Heart right ventricle (tissue), 16 donors: ENCODE measurements around the gene PICK1. TPM values are rescaled to one million over a fixed set of nuclear protein-coding genes. Genes with fewer than 3 reads are reported as not detected.

Experiments used
- ATAC-seq, 8 donors: fragments of 200-7000 bp; cut with Tn5 transposase; one replicate each; pipeline ENCODE4 v1.9.1; 2020; ENCODE audit warnings: mild to moderate bottlenecking in 8 of 8, moderate library complexity in 8 of 8, moderate number of reproducible peaks in 1 of 8
- DNase-seq, 2 donors: peaks; one replicate each; pipeline ENCODE4 v3.0.0-alpha.2; 2020
- H3K27ac ChIP-seq, 10 donors: fragments of 200-600 bp; sonication (generic) in 2 of 10; one replicate each; pipeline versions ENCODE4 v1.5.0 to v1.8.0; 2020 to 2022; ENCODE audit warnings: mild to moderate bottlenecking in 3 of 10
- H3K27me3 ChIP-seq, 7 donors: fragments of 200-600 bp; one replicate each; pipeline ENCODE4 v1.8.0; 2021 to 2022; ENCODE audit warnings: mild to moderate bottlenecking in 2 of 7
- H3K36me3 ChIP-seq, 9 donors: fragments of 200-600 bp; sonication (generic) in 1 of 9; one replicate each; pipeline versions ENCODE4 v1.5.0 to v1.8.0; 2020 to 2022; ENCODE audit warnings: mild to moderate bottlenecking in 2 of 9
- H3K4me1 ChIP-seq, 9 donors: fragments of 200-600 bp; sonication (generic) in 1 of 9; one replicate each; pipeline versions ENCODE4 v1.5.0 to v1.8.0; 2020 to 2022; ENCODE audit warnings: mild to moderate bottlenecking in 4 of 9
- H3K4me3 ChIP-seq, 10 donors: fragments of 200-600 bp; sonication (generic) in 2 of 10; one replicate each; pipeline versions ENCODE4 v1.5.0 to v1.8.0; 2020 to 2022; ENCODE audit warnings: mild to moderate bottlenecking in 7 of 10, moderate library complexity in 2 of 10
- H3K9me3 ChIP-seq, 11 donors: fragments of 200-600 bp in 10 of 11; sonication (generic) in 2 of 11; one replicate each; pipeline versions ENCODE4 v1.5.0 to v1.8.0; 2013 to 2022; ENCODE audit warnings: mild to moderate bottlenecking in 2 of 11, control low read depth in 1 of 11, moderate library complexity in 1 of 11
- WGBS, 2 donors: extraction: QIAGEN DNeasy Blood & Tissue Kit; methylation state at CpG; one replicate each; pipeline ENCODE4 v1.1.7; 2013; ENCODE audit warnings: inconsistent platforms in 1 of 2; 5-methylcytosine and 5-hydroxymethylcytosine counted together
- intact Hi-C, 10 donors: fragments of 100-400 bp; cut with DNase I; formaldehyde crosslinking; loops; one replicate each; pipeline versions ENCODE4 v1.11.1 to v1.14.2; 2022
- polyA plus RNA-seq, 2 donors: library from polyadenylated mRNA; stranded (reverse); fragments of 200-250 nt; gene quantifications; one replicate each; pipeline ENCODE4 v1.2.3, GENCODE V29; 2013
- total RNA-seq, 10 donors: library from RNA; stranded (reverse); fragmentation: NEBNext Ultra II Directional in 3 of 10; extraction: Animal tissue kit (Norgen Biotek cat#: 25700) in 3 of 10; gene quantifications; one replicate each; pipeline versions ENCODE4 v1.2.1 to v1.2.4, GENCODE V29; 2021 to 2023
- TF ChIP-seq, protein P1 (sequence below), 9 donors: fragments of 200-600 bp; sonication (generic) in 2 of 9; IDR thresholded peaks; one replicate each; pipeline versions ENCODE4 v1.5.0 to v1.8.0; 2021 to 2022; ENCODE audit warnings: antibody characterized with exemption in 9 of 9, mild to moderate bottlenecking in 5 of 9, moderate library complexity in 1 of 9
- donor health status: Arrhythmogenic right ventricular cardiomyopathy.
- donor health status: ischemic (EF 13 %, LVEDD 7.1; RV severe dilation, severe dysfunction).
- donor health status: healthy with polysubstance abuse.
- donor health status: DM: no; HTN: yes; CAD: no.
- donor health status: DM: no; HTN: no; CAD: no.
- donor health status: ischemic (EF 25% LVEDD 6.9; RV normal size, moderate dysfunction).
- donor health status: ischemic (EF 25% LVEDD 5.7; RV mildly dilated, moderate dysfunction).
- donor health status: healthy.
- donor health status: DM: yes; HTN: yes; CAD: no.
- donor health status: Ischemic cardiomyopathy.
- donor health status: ischemic (EF 35%, LVEDD 5.7; RV mildly dilated, moderate dysfunction).
- donor health status: nonischemic (EF 11% LVEDD 7.7; RV severe dilation, severe dysfunction).
- donor health status: DM: yes; HTN: yes; CAD: no.
- donor health status: PGD.
- donor health status: ischemic (EF 29% LVEDD 5.4; RV normal size, mild dysfunction).
- donor health status: nonischemic (EF 23%, LVEDD 6.1; RV moderate dilation, normal function).

PICK1 gene
- total and polyA plus RNA-seq, 12 donors: 17.4 to 32.9 (median 23.2) TPM

DNA sequence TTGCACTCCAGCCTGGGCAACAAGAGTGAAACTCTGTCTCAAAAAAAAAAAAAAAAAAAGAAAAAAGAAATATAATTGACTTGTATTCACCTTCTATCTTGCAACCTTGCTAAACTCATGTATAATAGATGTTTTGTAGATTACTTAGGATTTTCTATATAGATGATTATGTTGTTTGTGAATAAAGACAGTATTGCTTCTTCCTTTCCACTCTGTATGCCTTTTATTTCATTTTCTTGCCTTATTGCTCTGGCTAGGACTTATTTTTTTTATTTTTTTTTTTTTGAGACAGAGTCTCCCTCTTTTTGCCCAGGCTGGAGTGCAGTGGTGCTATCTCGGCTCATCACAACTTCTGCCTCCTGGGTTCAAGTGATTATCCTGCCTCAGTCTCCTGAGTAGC lies 43.1 kb upstream of the PICK1 start:
- Histone ChIP-seq H3K36me3 (no peaks in the 10 kb centered on the region), H3K4me1 (peaks cover 12 to 24% (median 21%) of the 10 kb centered on the region in 9 donors), H3K27ac (no peak overlapping the region), H3K4me3 (no peak overlapping the region), H3K9me3 (peaks cover 0 to 8% (median 0%) of the 10 kb centered on the region in 11 donors), H3K27me3 (no peaks in the 10 kb centered on the region)
- no peak for ATAC-seq
- 92 to 100% methylated on average over 1 of the region's 1 CpG for WGBS, 2 donors
- intact Hi-C loops: no loop called here
- DNase-seq: no peak
- TF ChIP-seq, protein P1, sequence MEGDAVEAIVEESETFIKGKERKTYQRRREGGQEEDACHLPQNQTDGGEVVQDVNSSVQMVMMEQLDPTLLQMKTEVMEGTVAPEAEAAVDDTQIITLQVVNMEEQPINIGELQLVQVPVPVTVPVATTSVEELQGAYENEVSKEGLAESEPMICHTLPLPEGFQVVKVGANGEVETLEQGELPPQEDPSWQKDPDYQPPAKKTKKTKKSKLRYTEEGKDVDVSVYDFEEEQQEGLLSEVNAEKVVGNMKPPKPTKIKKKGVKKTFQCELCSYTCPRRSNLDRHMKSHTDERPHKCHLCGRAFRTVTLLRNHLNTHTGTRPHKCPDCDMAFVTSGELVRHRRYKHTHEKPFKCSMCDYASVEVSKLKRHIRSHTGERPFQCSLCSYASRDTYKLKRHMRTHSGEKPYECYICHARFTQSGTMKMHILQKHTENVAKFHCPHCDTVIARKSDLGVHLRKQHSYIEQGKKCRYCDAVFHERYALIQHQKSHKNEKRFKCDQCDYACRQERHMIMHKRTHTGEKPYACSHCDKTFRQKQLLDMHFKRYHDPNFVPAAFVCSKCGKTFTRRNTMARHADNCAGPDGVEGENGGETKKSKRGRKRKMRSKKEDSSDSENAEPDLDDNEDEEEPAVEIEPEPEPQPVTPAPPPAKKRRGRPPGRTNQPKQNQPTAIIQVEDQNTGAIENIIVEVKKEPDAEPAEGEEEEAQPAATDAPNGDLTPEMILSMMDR (IDR thresholded peaks at IDR 0.05): no peak

- intact Hi-C loops: no loop called here
- H3K27me3 ChIP-seq: no peaks in the 10 kb centered on the region
- H3K9me3 ChIP-seq: peaks cover 0 to 8% (median 0%) of the 10 kb centered on the region in 11 donors
- no peaks in the 10 kb centered on the region for H3K36me3 ChIP-seq
- ATAC-seq (peak; percentile 13 to 69 (median 60)), DNase-seq (peak; percentile 39 to 57)
- TF ChIP-seq, protein P1 (IDR thresholded peaks at IDR 0.05): no peak
- WGBS, 2 donors: 49 to 53% methylated on average over 33 of the region's 33 CpGs
- peak overlapping the region in 5 of 10 donors; percentile 5 to 22 (median 13) for H3K4me3 ChIP-seq
- H3K27ac ChIP-seq: peak overlapping the region in 7 of 10 donors; percentile 50 to 75 (median 60)
- H3K4me1 ChIP-seq: peaks cover 12 to 24% (median 21%) of the 10 kb centered on the region in 9 donors
These were observed 40.7 kb upstream of the PICK1 start for GRCh38 chr22:38016182-38017151.

- 41 to 46% methylated on average over 7 of the region's 7 CpGs for WGBS, 2 donors
- ATAC-seq (peak; percentile 72 to 91 (median 85)), DNase-seq (peak; percentile 83 to 85)
- Histone ChIP-seq H3K4me1 (peaks cover 12 to 24% (median 21%) of the 10 kb centered on the region in 9 donors), H3K4me3 (no peak overlapping the region), H3K27me3 (no peaks in the 10 kb centered on the region), H3K9me3 (peaks cover 0 to 8% (median 0%) of the 10 kb centered on the region in 11 donors), H3K36me3 (no peaks in the 10 kb centered on the region), H3K27ac (peak overlapping the region in 7 of 10 donors; percentile 50 to 75 (median 60))
- intact Hi-C loops: no loop called here
- TF ChIP-seq, protein P1 (IDR thresholded peaks at IDR 0.05): no peak
These were observed 39.8 kb upstream of the PICK1 start for GRCh38 chr22:38017272-38017920.
